ENCODE measurements around the gene SCAANT1.

Gene SCAANT1

DNA sequence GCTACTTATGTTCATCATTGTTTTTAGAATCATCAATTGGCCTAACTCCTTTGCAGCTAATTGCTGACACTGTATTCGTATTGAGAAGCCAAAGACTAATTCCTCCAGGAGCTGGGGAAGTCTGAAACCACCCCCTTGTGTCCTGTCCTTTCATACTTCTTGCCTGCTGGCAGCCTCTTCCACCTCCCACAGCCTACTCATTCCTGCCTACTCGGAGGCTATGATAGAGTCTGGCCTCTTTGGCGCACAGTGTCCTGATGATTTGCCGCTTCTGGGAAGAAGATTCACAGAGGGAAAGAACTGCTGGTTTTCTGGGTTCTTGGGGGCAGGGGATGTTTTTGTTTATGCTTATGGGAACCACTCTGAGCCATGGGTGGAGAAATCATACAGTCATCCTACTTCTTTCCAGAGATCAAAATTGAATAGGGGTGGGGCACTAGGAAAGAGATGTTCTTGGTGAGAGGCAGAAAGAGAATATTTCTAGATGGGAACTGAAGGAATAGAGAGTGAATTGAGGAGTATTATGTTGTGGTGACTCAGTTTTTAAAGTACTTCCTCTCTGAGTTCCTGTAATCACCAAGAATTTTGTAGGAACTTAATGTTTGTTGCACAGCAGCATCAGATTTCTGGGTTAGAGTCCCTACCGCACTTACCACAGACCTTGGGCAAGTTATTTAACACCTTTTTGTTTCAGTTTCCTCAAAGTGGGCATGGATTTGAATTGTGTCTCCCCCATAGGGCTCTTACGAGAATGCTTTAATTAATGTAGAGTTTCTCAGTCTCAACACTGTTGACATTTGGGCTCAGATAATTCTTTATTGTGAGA, 22.1 kb upstream of the SCAANT1 start:
- DNase-seq (ENCODE audit: low read depth): no peak

- no peak for DNase-seq (ENCODE audit: low read depth)
Observed at GRCh38 chr3:63933459-63933858, 21.3 kb upstream of the SCAANT1 start.

DNA sequence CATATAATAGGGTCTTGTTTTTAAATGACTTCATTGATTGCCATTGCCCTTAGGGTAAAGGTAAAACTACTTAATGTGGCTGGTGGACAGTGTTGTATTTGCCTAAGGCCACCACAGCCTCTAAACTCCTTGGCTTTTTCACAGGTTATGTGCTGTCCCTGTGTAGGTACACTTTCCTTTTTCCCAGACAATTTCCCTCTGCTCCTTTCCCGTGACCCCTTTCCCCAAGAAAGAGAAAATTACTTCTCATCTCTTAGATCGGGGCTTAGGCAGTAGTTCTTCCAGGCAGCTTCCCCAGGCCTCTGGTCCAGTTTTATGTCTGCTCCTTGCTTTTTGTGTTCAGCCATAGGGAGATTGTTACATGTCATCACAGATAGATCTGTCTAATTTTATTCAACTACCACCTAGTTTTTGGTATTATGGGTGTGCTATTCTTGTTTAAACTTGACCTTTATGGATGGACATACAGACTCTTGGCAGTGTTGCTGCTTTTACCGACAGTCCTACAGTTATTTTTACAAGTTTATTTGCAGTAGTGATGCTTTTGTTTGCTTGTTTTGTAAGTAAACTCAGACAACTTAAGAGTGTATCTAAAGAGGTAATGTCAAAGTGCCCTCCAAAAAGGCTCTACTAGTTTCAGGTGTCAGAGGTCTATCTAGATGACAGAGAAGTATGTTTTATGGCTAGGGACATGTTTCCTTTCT, 20.5 kb upstream of the SCAANT1 start:
- no peak for DNase-seq (ENCODE audit: low read depth)

DNA sequence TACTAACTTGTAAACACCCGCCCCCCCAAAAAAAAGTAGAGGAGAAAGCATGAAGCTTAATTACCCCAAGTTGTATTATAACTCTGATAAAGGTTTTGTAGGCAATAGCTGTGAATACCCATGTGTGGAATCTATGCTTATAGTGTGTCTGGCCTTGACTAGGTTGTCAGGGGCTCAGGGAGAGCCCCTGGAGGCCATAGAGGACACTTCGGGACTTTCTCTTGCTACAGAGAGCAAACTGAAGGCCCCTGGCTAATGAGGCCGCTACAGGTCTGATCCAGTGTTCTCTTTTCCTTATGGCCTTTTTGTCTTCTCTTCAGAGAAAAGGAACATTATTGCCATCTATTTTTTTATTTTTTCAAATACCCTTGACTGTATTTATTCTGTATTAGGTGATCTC, 19.1 kb upstream of the SCAANT1 start:
- DNase-seq (ENCODE audit: low read depth): no peak

- no peak for DNase-seq (ENCODE audit: low read depth)
Observed at GRCh38 chr3:63927422-63928280, 15.5 kb upstream of the SCAANT1 start.

DNA sequence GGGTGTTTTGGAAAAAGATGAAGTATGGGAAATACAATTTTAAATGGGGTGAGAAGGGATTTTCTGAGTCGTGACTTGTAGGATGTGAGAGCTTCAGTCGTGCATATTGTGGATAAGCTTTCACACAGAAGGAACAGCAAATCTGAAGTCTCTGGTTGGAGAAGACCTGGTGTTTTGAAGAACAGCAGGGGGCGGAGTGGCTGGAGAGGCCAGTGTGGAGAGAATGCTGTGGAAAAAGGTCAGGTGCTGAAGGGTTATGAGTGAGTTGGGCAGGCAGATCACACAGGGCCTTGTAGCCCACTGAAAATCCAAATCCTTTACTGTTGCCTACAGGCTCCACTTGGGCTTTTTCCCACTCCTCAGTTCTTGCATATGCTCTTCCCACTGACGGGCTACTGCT, 14.1 kb upstream of the SCAANT1 start:
- DNase-seq (ENCODE audit: low read depth): no peak

DNA sequence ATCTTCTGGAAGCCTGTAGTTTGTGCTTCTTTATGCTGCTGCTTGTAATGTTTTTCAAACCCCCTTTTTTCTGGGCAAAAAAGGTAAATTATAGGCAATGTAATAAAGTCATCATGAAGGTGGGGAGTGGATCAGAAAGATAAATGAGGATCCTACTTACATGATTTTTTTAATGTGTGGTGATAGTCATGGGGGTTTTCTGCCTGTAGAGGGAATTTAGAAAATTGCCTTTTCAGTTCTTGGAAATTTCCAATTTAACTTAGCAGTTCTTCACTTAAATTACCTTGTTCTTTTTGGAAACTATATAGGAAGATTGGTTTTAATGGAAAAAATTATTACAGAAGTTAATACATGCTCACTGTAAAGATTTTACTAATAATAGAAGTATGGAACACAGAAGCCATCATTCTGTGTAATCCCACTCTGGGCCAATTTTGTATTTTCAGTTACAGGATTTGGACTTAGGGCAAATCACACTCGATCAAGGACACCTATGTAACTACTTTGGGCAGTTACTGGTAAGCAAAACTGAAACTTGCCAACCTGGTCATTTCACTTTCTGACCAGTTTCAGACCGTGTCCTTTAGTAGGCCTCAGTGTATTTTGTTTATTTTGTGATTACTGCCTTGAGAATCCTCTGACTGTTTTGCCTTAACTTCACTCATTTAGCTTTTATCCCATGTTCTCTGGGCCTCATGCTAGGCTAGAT, 10.5 kb upstream of the SCAANT1 start:
- no peak for DNase-seq (ENCODE audit: low read depth)

DNA sequence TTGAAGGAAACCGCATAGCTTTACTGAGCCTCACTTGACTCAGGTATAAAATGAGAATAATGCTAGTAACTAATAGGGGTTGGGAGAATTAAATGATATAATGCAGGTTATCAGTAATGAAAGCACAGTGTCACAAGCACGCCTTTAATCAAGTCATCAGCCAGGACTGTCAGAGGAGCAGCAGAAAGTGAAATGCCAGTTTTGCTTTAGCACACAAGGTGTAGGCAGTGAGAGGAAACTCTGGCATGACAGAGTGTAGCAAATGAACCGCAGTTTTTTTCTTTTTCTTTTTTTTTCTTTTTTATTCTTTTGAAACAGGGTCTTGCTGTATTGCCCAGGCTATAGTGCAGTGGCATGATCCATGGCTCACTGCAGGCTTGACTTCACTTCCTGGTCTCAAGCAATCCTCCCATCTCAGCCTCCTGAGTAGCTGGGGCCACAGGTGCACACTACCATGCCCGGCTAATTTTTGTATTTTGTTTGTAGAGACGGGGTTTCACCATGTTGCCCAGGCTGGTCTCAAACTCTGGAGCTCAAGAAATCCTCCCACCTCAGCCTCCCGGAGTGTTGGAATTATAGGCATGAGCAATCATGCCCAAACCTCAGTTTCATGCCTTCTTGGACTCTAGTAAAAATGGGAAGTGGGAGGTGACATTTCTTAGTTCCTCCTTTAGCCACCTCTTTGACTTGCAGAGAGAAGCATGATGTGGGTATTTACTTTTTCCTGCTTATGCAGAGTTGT, 9.7 kb upstream of the SCAANT1 start:
- DNase-seq (ENCODE audit: low read depth): no peak

- DNase-seq (ENCODE audit: low read depth): no peak
Observed at GRCh38 chr3:63920001-63920400, 7.8 kb upstream of the SCAANT1 start.

- no peak for DNase-seq (ENCODE audit: low read depth)
Observed at GRCh38 chr3:63918321-63918720, 6.1 kb upstream of the SCAANT1 start.

DNA sequence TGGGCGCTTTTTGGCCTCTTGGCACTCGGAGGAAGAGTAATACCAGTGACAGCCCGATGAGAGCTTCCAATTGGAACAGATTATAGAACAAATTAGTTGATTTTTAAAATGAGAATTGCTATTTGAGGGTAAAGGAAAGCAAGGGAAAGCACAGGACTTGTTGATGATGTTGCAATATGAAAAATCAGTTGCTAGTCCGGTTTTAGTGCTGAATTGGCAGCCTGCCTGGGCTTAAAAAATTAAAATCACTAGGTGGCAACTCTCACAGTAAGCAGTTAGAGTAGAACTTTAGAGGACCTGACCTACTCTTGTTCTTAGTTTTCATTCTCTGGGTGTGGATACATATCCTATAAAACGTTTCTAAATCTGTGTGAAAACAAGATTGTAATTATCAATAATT, 2.1 kb upstream of the SCAANT1 start:
- no peak for DNase-seq (ENCODE audit: low read depth)

- DNase-seq (ENCODE audit: low read depth): peak; percentile 21
Observed at GRCh38 chr3:63912768-63913588, 795 bp upstream of the SCAANT1 start.

- no peak for DNase-seq (ENCODE audit: low read depth)
Observed at GRCh38 chr3:63911509-63911872, 692 bp downstream of the SCAANT1 start.

DNA sequence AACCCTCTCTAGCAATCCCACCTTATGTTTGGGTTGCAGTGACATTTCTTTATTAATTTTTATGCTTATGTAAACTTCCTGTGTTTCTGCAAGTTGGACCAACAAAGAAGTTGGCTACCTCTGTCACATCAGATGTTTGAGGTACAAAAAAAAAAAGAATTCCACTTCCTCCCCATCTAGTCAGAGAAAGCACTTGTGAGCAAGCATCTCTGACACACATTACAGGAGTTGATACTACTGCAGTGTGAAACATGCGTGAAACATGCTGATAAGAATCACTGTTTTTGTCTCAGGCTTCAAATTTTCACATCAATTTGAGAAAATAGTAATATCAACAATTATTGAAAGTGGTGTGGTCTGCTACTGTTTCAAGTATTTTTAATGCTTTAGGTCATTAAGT, 1.3 kb downstream of the SCAANT1 start:
- no peak for DNase-seq (ENCODE audit: low read depth)

DNA sequence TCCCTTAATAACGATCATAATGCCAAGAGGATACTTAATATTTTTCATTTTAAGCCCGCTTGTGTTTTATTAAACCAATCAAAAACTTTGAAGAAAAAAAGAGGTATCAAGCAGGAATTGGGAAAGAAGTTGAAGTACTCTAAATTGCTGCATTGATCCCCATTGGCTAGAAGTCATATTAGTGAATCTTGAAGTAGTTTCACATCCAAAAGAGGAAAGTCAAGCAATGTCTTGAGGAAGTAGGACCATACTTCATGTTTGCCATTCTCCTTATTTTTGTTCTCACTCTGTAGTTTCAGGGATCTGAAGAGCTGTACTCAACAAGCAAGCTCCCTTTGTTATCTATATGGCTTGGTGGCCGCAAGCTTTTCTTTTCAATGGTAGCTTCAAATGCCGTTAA, 2.2 kb downstream of the SCAANT1 start:
- no peak for DNase-seq (ENCODE audit: low read depth)

DNA sequence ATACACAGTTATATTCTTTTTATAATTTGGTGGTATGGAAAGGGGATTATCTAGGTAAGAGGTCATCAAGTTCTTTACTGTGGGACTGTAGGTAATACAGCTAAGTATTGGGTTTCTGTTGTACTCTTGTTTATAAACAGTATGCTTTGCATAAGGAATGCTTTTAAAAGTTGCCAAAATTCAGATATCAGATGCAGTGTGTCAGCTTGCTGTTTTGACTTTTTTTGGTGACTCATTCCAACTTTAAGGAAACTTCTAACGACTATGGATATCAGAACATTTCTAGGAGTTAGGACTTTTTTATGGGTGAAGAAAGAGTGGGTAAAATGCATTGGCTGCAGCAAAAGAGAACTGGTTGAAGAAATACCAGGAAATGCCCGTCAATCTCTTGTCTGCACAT, 2.8 kb downstream of the SCAANT1 start:
- no peak for DNase-seq (ENCODE audit: low read depth)

- DNase-seq (ENCODE audit: low read depth): no peak
Observed at GRCh38 chr3:63908776-63909175, 3.4 kb downstream of the SCAANT1 start.

GRCh38 chr3:63908081-63908736, 4.0 kb downstream of the SCAANT1 start:
- no peak for DNase-seq (ENCODE audit: low read depth)

- no peak for DNase-seq (ENCODE audit: low read depth)
Observed at GRCh38 chr3:63905731-63906620, 6.2 kb downstream of the SCAANT1 start.
